ENCODE measurements around the gene GATA5.

Gene GATA5

GRCh38 chr20:62487118-62487517 lies 11.3 kb upstream of the GATA5 start:
- no peak for DNase-seq

DNA sequence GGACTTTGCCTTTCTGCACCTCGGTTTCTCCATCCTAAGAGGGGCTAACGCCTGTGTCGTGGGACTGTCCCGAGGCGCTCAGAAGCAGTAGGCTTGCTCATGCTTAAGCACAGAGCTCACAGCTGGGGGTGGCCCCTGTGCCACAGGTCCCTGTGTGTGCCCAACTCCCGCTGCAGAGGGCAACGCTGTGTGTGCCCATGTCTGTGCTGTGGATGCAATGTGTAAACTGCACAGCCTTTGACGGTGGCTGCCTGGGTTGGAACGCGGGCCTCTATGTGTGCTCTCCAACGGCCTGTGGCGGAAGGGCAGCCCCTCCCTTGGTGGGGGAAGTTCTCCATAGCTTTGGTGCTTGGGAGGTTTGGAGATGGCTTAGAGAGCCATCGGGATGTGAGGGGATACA lies 10.7 kb upstream of the GATA5 start:
- no peak for DNase-seq

- no peak for DNase-seq
These were observed 9.9 kb upstream of the GATA5 start for GRCh38 chr20:62485701-62486089.

DNA sequence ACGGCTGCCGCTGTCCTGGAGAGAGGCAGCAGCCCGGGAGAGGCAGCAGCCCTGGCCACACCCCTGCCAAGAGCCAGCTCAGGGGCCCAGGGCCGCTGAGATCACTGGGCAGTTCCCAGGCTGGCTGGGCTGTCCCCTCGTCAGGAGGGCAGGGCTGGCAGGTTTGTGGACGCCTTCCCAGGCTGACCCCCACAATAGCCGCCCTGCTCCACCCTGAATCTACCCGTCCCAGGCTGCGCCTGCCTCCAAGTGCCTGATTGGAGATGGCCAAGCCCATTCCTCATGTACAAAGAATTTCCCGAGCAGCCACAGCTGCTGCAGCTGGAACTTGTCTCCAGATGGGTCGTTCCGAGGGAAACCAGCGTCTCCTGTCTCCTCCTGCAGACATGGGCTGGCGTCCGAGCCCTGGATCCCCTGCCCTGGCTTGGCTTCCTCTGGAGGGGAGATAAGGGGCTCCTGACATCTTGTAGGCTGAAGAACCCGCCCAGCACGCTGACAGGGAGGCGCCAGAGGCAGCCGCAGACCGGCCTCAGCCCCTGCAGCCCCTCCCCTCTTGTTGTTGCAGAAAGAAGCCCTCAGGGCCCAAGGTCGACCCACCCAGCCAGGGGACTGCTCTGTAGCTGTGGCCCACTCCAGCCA lies 9.4 kb upstream of the GATA5 start:
- no peak for DNase-seq

DNA sequence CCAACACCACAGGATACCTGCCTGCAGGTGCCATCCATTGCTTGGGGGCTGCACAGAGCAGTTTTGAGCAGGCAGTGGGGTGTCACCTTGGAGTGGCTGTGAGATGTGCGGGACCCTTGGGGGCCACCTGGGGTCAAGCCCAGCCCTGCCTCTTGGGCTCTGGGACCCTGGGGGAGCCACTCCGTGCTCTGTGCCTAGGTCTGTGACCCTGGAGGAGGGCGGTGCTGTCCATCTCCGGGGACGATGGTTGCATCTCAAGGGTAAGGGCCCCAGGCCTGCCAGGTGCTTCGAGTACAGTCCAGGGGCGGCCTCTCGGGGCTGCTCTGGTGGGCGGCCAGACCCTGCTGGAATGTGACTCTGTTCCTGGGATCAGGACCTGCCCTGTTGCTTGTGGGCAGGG lies 8.7 kb upstream of the GATA5 start:
- DNase-seq, result no peak

GRCh38 chr20:62483613-62484458 lies 8.0 kb upstream of the GATA5 start:
- no peak for DNase-seq

GRCh38 chr20:62482974-62483373 lies 7.2 kb upstream of the GATA5 start:
- no peak for DNase-seq

DNA sequence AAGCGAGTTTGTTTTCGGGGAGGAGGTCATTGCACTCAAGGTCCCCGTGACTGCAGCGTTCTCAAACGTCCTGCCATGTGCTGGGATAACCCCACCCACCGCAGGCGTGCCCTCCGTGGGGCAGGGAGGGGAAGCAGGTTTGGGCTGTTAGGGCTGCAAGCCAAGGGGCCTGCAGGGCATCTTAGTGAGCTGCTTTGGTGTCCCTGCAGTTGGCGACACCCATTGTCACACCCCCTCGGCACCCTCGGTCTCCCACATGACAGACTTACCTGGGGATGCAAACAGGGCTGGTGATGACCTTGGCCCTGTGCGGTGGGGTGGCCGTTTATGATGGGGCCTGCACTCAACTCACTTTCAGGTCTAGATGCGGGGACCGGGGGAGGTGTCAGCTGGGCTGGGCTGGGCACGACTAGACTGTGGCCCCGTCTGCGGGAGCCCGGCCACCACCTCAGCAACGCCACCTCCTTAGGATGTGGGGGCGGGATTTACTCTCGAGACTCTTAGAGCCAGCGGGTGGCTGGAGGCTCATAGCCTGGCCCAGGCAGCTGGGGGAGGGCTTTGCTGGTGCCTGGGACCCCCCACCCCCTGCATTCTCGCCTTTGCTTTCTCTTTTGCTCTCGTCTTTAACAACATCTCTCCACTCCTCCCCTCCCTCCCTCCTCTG lies 6.5 kb upstream of the GATA5 start:
- no peak for DNase-seq

- no peak for DNase-seq
These were observed 5.8 kb upstream of the GATA5 start for GRCh38 chr20:62481425-62482145.

DNA sequence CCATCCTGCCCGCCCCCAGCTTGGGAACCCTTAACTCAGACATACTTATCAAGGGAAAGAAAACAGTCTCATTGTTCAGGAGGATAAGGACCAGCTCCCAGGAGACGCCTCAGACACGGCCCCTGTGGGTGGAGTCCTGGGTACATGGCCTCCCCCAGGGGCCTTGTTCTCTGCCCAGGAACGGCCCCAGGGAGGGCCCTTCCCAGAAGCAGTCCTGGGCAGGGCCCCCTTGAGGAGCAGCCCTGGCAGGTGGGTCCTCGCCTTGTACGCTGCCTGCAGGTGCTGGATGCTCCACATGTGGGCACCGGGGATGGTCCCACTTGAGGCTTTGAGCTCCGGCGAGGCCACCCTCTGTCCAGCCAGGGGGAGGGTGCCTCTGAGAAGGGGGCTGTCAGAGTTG lies 4.5 kb upstream of the GATA5 start:
- DNase-seq, result no peak

- no peak for DNase-seq
These were observed 3.9 kb upstream of the GATA5 start for GRCh38 chr20:62479656-62480055.

- no peak for DNase-seq
These were observed 3.4 kb upstream of the GATA5 start for GRCh38 chr20:62479156-62479555.

DNA sequence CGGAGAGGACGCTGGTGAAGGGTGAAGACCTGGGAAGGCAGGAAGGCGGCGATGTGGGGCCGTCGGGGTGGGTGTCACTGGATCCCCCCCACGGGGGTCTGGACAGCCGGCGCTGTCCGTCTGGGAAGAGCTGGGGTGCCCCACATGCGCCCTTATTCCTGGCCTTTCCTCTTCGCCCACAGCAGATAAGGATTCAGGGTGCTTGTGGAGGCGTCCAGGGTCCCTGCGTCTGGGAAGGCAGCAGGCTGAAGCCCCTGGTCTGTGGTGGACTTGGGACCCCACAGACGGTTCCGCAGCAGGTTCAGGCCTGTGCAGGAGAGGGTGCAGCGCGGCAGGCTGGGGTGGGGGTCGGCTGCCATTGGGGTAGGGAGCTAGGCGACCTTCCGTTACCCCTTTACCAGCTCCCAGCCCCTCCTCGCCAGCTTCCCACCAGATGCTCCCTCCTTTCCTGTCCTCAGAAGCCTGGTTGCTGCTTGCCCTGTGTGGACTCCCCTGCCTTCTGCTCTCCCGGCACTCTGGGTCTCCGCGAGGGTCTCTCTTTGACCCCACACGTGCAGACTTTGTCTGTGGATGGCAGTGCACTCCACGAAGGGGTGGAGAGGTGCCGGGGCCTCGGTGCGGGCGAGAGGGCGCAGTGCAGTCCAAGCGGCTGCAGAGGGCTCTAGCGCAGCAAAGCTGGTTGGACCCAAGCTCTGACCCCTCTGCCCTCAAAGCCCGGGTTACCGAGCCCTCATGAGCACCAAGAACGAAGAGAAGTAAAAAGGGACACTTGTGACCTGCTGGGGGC lies 2.1 kb upstream of the GATA5 start:
- no peak for DNase-seq

- no peak for DNase-seq
These were observed 452 bp upstream of the GATA5 start for GRCh38 chr20:62476056-62476838.

DNA sequence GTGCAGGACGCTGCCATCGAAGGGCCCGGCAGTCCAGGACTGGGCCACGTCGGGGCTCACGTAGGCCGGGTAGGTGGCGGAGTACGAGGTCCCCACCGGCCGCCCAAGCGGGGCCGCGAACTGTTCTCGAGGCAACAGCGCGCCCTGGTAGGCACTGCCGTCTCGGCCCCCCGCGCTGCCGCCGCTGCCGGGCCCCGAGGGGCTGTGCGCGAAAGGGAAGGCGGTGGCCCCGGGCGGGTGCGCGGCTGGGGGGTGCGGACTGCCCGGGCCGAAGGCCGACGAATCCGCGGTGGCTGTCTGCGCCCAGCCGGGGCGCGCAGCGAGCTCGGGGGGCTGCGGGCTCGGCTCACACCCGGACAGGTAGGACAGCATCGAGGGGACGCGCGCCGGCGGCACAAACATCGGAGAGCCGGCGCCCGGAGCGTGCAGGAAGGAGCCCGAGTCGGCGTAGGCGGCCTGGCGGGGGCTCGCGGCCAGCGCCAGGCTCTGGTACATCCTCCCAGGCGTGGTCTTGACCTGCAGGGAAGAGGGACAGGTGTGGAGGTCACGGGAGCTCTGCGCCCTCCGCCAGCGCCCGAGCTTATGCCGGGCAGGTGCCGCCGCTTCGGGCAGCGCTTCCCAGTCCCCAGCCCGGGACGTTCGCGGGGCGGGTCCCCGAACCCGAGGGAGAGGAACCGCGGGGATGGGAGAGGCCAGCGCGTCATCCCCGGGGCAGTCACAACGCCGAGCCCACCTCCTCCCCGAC lies 596 bp downstream of the GATA5 start:
- no peak for DNase-seq

DNA sequence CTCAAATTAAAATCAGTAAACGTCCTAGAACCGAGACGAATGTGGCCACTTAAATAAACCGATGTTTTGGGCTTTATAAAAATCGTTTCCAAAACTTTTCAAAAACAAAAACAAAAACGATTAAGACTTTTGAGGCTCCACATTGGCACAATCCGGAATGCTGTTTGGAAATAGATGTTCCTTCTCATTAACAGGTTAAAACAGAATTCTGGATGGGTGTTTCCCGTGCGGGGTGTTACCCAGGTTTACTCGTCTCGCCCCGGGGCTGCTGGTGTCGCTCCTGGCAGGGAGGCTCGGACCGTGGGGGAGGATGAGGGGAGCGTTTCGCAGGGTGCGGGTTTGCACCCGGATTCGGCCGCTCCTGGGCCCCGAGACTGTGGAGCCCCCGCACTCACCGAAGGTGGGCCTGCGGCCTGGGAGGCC lies 1.2 kb downstream of the GATA5 start:
- DNase-seq, result no peak

GRCh38 chr20:62473717-62474603 lies 1.8 kb downstream of the GATA5 start:
- DNase-seq, result no peak

DNA sequence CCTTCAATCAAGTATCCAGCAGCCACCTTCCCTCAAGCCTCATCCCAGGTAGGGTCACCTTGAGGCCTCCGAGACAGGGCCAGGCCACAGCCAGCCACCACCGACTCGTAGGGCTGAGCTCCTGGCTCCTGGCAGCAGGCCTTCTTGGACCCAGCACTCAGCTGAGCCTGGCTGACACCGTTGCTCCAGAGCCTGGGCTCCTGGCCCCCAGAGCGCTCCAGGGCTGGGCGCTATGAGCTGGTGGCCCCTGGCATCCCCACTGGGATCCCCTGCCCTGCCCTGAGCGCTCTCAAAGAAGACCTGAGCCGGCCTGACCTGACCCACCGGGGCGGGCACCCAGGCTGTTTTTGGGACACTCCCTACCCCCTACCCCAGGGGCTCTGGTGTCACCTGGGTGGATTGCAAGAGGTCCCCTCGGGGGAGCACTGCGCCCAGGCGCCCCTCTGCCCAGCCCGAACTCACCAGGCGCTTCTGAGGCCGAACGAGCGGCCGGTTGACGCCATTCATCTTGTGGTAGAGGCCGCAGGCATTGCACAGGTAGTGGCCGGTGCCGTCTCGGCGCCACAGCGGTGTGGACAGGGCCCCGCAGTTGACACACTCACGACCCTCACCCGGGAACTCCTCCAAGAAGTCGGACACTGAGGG lies 2.7 kb downstream of the GATA5 start:
- no peak for DNase-seq
